Measurements from ENCODE around the gene NDFIP2.

The NDFIP2 gene

DNA sequence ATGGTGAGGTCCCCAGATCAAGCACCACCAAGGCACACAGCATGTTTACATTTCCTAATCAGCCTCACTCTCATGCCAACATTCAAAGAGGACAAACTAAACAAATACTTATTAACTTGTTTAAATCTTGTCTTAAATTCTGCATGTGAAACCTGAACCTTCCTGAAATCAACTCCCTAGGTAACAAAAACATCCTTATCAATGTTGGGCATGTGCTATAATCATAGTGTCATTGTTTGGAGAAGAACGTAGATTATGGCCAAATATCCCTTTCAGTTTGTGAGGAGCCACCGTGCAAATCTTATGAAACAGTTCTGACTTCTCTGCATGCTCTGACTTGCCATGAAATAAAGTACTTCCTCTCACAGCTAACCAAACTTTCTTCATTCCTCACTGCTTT is 123.8 kb downstream of the NDFIP2 start:
- DNase-seq = no peak

All from NCI-H446 (cell line).